Urothelium cell line (cell line): ENCODE data around the gene KIAA0930.

Source experiments
- DNase-seq: peaks from one replicate; pipeline ENCODE4 v3.0.0; 2011; ENCODE audit warnings: low spot score, mixed read lengths
- FAIRE-seq: peaks from 2 replicates; lab custom pipeline; 2011; peaks lifted over from hg19 to GRCh38; lab: Jason Lieb, UNC

KIAA0930 gene

GRCh38 chr22:45185718-45186514 lies 54.8 kb downstream of the KIAA0930 start:
- no peak for DNase-seq
- FAIRE-seq, result peak; percentile 65

DNA sequence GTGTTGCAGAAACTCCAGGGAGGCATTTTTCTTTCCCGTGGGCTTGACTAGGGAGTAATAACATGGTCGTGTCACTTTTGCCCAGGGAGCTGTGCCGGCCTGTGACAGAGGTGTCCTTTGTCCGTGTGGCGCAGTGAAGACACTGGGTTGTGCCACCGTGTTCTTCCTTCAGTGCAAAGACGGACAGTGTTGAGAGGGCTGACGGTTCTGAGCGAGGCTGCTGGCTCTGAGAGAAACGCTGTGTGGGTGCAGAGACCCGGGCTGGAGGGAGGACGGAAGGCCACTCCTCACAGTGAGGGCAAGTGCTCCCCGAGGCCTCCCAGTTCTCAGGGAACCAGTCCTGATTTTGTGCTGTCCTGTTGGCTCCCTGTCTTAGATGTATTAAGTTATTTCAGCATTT lies 56.7 kb downstream of the KIAA0930 start:
- FAIRE-seq (no peak), DNase-seq (no peak)

- no peak for FAIRE-seq
Observed at GRCh38 chr22:45181766-45182165, 58.9 kb downstream of the KIAA0930 start.

DNA sequence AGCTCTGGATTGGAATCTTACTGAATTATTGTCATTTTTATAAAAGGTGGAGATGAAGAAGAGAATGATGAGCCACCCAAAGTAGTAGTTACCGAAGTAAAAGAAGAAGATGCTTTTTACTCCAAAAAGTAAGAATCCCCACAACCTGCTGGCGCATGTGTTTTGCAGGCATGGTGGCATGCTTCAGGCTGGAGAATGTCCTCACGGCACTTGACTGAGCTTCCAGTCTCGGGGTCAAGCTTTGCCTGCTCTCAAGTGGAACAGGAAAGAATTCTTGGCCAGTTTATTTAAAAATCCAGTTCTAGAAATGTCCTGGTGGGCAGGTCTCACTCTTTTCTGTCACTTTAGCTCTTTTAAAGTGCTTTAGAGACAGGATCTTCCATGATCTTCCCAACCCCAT lies 59.5 kb downstream of the KIAA0930 start:
- DNase-seq (no peak), FAIRE-seq (no peak)

More at GRCh38 chr22:45181766-45182165, 58.9 kb downstream of the KIAA0930 start:
- no peak for DNase-seq

DNA sequence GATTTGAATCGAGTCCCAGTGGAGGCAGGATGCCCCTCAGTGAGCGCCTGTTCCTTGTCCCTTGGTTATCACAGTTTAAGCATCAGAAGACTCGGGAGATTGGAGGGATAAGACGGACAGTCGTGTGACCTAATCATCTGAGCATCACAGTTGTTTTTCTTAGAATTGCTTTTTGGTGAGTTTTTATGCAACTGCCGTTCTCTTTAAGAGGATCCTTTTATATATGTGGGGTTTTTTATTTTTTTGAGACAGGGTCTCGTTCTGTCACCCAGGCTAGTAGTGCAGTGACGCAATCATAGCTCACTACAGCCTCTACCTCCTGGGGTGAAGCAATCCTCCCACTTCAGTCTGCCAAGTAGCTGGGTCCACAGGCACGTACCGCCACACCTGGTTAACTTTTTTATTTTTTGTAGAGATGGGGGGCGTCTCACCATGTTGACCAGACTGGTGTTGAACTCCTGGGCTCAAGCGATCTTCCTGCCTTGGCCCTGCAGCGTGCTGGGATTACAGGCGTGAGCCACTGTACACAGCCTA lies 60.5 kb downstream of the KIAA0930 start:
- no peak for FAIRE-seq
- no peak for DNase-seq

- FAIRE-seq (no peak), DNase-seq (no peak)
Observed at GRCh38 chr22:45179276-45180049, 61.2 kb downstream of the KIAA0930 start.

- DNase-seq (no peak), FAIRE-seq (no peak)
Observed at GRCh38 chr22:45172881-45173585, 67.7 kb downstream of the KIAA0930 start.

GRCh38 chr22:45171830-45172229 lies 68.9 kb downstream of the KIAA0930 start:
- no peak for DNase-seq
- no peak for FAIRE-seq

- DNase-seq, result no peak
- no peak for FAIRE-seq
Observed at GRCh38 chr22:45169591-45170466, 70.9 kb downstream of the KIAA0930 start.

GRCh38 chr22:45166932-45167331 lies 73.8 kb downstream of the KIAA0930 start:
- DNase-seq, result no peak
- FAIRE-seq, result no peak

- DNase-seq (peak; percentile 55), FAIRE-seq (no peak)
Observed at GRCh38 chr22:45164270-45165088, 76.2 kb downstream of the KIAA0930 start.

DNA sequence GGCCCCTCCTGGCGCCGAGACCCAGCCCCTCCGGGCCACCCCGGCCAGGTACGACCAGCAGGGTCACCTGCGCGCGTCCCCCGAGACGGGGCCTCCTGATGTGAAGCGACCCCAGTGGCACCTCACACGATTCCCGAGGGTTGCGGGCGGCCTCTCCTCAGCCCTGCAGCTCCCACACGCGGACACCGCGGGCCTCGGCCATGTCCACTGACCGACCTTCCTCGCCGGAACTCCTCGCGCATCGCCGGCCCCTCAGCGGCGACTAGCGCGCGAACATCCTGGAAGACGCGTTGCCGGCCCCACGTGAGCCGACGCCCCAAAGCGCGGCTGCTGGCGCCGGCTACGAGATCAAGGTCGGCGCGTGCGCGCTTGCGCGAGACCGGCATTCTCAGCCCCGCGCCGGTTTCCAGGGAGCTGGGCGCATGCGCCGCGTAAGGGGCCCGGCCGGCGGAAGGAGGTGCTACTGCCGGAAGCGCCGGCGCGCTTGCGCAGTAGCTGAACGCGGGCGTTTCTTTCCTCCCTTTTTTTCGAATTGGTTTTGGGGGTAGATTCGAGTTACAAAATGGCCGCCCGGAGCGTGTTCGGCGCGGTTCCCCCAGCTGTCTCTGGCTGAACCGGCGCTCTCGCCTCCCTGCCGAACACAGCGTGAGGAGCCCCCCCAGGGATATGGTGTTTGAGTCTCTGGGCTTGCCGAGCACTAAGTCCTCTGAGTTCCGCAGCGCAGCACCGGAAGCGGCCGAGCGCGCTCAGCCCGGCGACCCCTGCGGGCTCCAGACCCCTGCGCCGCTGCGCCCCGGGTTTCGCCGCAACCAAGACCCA lies 77.0 kb downstream of the KIAA0930 start, which contains the start of gene NUP50:
NUP50 (plus strand) TSS at position 475 of the 819 bp plus-strand sequence. CDS start 4,253 bp downstream, outside the sequence.
- FAIRE-seq, result peak; percentile 93
- DNase-seq, result peak; percentile 100

- FAIRE-seq, result no peak
- peak; percentile 55 for DNase-seq
Observed at GRCh38 chr22:45163099-45163450, 77.6 kb downstream of the KIAA0930 start.

- DNase-seq (no peak), FAIRE-seq (no peak)
Observed at GRCh38 chr22:45162531-45162930, 78.2 kb downstream of the KIAA0930 start.

- no peak for FAIRE-seq
- DNase-seq, result no peak
Observed at GRCh38 chr22:45159652-45160462, 80.8 kb downstream of the KIAA0930 start.

GRCh38 chr22:45157907-45158306 lies 82.8 kb downstream of the KIAA0930 start:
- DNase-seq, result no peak
- no peak for FAIRE-seq

DNA sequence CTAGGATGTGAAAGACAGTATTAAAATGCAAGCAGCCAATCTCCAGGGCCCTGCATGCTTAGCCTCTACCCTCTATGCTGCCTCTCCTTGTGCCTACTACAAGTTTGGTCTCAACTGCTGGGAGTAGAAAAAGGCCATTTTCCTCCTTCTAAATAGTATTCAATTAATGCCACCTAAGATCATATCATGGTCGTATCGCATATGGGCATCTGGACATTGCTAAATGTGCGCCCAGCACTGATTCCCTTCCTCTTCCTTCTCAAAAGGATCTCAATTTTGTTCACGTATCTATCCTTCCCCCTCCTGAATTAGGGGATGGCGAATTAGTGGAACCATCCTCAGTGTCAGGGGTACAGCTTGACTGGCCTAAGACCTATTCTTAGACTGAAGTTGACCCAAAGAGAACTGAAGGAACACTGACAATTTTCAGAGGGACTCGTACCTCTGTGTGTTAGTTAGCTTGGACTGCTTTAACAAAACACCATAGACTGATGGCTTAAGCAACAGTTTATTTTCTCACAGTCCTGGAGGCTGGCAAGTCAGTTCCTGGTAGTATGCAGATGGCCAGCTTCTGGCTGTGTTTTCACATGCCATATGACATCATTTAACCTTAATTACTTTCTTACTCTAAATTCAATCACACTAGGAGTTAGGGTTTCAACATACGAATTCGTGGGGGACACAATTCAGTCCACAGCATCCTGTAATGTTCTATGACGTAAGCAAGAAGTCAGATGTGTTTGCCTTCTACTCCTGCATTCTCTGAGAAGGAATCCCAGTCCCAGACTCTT lies 85.4 kb downstream of the KIAA0930 start:
- FAIRE-seq (no peak), DNase-seq (no peak)
